Progenitor cell of endocrine pancreas (in vitro differentiated cells): ENCODE results near the gene TWNK. TPM values are rescaled to one million over a fixed set of nuclear protein-coding genes. Genes with fewer than 3 reads are reported as not detected.

Experiments used
- DNase-seq: peaks from one replicate; pipeline ENCODE4 v3.0.0; 2021; ENCODE audit warnings: low spot score; ENCODE audit not compliant: unreplicated experiment
- H3K27ac Mint-ChIP-seq: 2 replicates; pipeline ENCODE4 v1.8.0; 2021; ENCODE audit warnings: mild to moderate bottlenecking, moderate library complexity, mixed read lengths
- H3K27me3 Mint-ChIP-seq: 2 replicates; pipeline ENCODE4 v1.8.0; 2021; ENCODE audit warnings: mixed read lengths
- H3K36me3 Mint-ChIP-seq: 2 replicates; pipeline ENCODE4 v1.8.0; 2022; ENCODE audit warnings: mixed read lengths; ENCODE audit not compliant: insufficient read depth
- H3K4me1 Mint-ChIP-seq: 2 replicates; pipeline ENCODE4 v1.8.0; 2021; ENCODE audit warnings: low read depth, mixed read lengths
- H3K4me3 Mint-ChIP-seq: 2 replicates; pipeline ENCODE4 v1.8.0; 2021; ENCODE audit warnings: low read depth, mild to moderate bottlenecking, moderate library complexity, mixed read lengths
- H3K9me3 Mint-ChIP-seq: 2 replicates; pipeline ENCODE4 v1.8.0; 2021; ENCODE audit warnings: low read depth, mixed read lengths
- CTCF ChIP-seq: fragments of 200-600 bp; sonication (generic); IDR thresholded peaks from one replicate; pipeline ENCODE4 v1.5.0; 2021; ENCODE audit warnings: antibody characterized with exemption, mild to moderate bottlenecking; ENCODE audit not compliant: unreplicated experiment
- total RNA-seq: library from RNA; stranded (reverse); gene quantifications from 2 replicates; pipeline ENCODE4 v1.2.1, GENCODE V29; 2021

Gene TWNK
- total RNA-seq, 1 donor from 2014 or later, result 13.3 TPM

DNA sequence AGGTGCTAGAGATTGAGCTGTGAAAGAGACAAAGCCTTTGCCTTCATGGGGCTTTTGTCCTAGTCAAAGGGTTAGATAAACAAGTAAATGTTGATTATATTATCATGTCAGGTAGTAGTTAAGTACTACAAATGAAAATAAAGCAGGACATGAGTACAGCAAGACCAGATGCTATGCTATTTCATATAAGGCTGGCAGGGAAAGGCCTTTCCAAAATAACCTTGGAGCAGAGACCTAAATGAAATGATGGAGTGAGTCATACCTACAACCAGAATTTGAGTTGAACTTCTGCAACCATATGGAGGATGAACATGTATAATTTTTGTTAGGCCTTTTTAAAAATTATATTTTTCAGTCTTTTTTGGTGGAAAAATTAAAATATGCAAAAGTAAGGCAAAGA lies 41.6 kb upstream of the TWNK start:
- no peak for TF ChIP-seq CTCF
- no peaks in the 10 kb centered on the region for H3K9me3 Mint-ChIP-seq
- no peaks in the 10 kb centered on the region for H3K27me3 Mint-ChIP-seq
- H3K36me3 Mint-ChIP-seq, result peaks cover 16% of the 10 kb centered on the region
- no peak overlapping the region for H3K4me3 Mint-ChIP-seq
- DNase-seq, result no peak
- no peak overlapping the region for H3K27ac Mint-ChIP-seq
- no peaks in the 10 kb centered on the region for H3K4me1 Mint-ChIP-seq

GRCh38 chr10:100948916-100949315 lies 38.4 kb upstream of the TWNK start:
- no peak overlapping the region for H3K4me3 Mint-ChIP-seq
- DNase-seq, result no peak
- no peaks in the 10 kb centered on the region for H3K4me1 Mint-ChIP-seq
- peaks cover 7% of the 10 kb centered on the region for H3K36me3 Mint-ChIP-seq
- H3K9me3 Mint-ChIP-seq, result no peaks in the 10 kb centered on the region
- TF ChIP-seq CTCF, result no peak
- no peak overlapping the region for H3K27ac Mint-ChIP-seq
- H3K27me3 Mint-ChIP-seq, result no peaks in the 10 kb centered on the region

DNA sequence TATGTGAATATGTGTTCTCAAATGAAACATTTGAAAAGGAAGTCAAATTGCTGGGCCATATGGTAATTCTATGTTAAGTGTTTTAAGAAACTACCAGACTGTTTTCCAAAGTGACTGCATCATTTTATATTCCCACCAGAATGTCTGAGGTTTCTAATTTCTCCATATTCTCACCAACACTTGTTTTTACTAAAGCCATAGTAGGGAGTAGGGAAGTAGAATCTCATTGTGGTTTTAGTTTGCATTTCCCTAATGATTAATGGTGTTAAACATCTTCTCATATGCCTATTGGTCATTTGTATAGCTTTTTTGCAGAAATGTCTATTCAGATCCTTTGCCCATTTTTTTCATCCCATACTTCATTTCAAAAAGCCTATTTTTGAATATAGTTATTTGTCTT lies 27.1 kb upstream of the TWNK start:
- no peaks in the 10 kb centered on the region for H3K27me3 Mint-ChIP-seq
- no peaks in the 10 kb centered on the region for H3K4me1 Mint-ChIP-seq
- H3K27ac Mint-ChIP-seq, result no peak overlapping the region
- TF ChIP-seq CTCF, result no peak
- H3K4me3 Mint-ChIP-seq, result no peak overlapping the region
- no peaks in the 10 kb centered on the region for H3K9me3 Mint-ChIP-seq
- peaks cover 15% of the 10 kb centered on the region for H3K36me3 Mint-ChIP-seq
- no peak for DNase-seq

DNA sequence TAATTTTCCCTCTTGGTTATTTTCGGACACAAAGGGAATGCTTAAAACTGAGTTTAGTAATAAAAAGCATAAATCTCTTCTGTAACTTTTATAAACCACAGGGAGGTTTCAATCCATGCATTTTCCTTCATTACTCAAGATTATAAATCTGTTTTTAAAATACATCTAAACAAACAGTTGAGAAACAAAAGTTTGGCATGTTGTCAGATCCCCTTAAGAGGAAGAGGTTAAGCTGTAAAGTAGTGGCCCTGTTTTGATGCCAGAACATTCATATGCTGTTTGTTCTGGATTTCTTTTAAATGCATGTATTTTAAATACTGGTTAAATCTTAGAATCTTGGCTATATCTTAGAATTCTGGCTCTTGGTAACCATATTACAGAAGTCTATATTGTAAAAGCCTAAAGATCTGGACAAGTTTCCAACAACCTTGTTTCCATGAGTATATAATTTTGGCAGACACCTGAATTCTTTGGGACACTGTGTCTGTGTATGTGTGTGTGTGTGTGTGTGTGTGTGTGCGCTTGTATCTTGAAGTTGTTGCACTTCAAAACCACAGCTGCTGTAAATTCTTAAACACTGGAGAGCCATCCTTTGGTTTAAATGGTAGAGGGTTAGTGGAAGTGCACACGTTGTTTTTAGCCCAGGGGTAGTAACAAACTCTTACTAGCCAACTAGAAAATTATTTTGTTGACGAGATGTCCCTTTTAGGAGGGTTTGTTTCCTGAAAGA lies 24.8 kb upstream of the TWNK start:
- Mint-ChIP-seq H3K27ac (peak overlapping the region; percentile 10), H3K36me3 (peaks cover 12% of the 10 kb centered on the region), H3K4me3 (no peak overlapping the region), H3K27me3 (no peaks in the 10 kb centered on the region), H3K9me3 (no peaks in the 10 kb centered on the region), H3K4me1 (no peaks in the 10 kb centered on the region)
- DNase-seq, result no peak
- no peak for TF ChIP-seq CTCF

DNA sequence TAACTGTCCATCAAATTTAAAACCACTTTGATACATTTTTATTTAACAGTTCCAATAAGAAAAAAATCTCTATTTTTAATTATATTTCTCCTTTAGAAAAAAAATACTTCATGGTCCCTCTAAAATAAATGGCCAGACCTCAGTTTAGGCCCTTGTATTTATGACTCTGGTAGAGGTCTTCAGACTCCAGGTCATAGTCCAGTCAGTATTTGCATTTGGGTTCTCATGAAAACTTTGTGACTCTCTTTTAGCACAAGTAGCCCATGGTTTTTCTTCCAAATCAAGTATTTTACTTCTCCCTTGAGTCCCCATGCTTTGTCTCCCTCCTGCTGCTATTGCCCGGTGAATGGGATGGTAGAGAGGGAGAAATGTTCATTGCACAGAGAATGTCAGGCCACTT lies 23.5 kb upstream of the TWNK start:
- H3K27ac Mint-ChIP-seq, result no peak overlapping the region
- peaks cover 11% of the 10 kb centered on the region for H3K36me3 Mint-ChIP-seq
- DNase-seq, result no peak
- no peak overlapping the region for H3K4me3 Mint-ChIP-seq
- H3K9me3 Mint-ChIP-seq, result no peaks in the 10 kb centered on the region
- no peaks in the 10 kb centered on the region for H3K27me3 Mint-ChIP-seq
- peaks cover 5% of the 10 kb centered on the region for H3K4me1 Mint-ChIP-seq
- TF ChIP-seq CTCF, result no peak
